HL-60/S4 treated with retinoic acid at 250 ng/mL for 4 days and 3 days (cell line): ENCODE measurements around the gene RUSF1.
"Not testable (repeated sequence)": the region's sequence is repeated elsewhere in the genome, so short reads cannot be mapped to it uniquely, and the experiment has no call there.

Source experiments
- in situ Hi-C: fragments of 300-500 bp; cut with MboI; formaldehyde crosslinking; loops from 2 replicates; pipeline ENCODE4 v1.7.0; 2022; ENCODE audit warnings: low sequenced_read_pairs

Gene RUSF1

GRCh38 chr16:31487720-31488467 lies 20.3 kb downstream of the RUSF1 start:
- in situ Hi-C loops, result no loop called here

- in situ Hi-C loops, result no loop called here
Measured at GRCh38 chr16:31487071-31487719, 21.0 kb downstream of the RUSF1 start.

- in situ Hi-C loops, result no loop called here
Measured at GRCh38 chr16:31486045-31486444, 22.1 kb downstream of the RUSF1 start.

- in situ Hi-C loops, result no loop called here
Measured at GRCh38 chr16:31485571-31485970, 22.6 kb downstream of the RUSF1 start.

GRCh38 chr16:31484491-31485171 lies 23.6 kb downstream of the RUSF1 start:
- in situ Hi-C loops, result no loop called here

- in situ Hi-C loops, result not testable (repeated sequence)
Measured at GRCh38 chr16:31484048-31484447, 24.1 kb downstream of the RUSF1 start.

- in situ Hi-C loops, result no loop called here
Measured at GRCh38 chr16:31483081-31483480, 25.1 kb downstream of the RUSF1 start, which contains the start of gene SLC5A2. Gene SLC5A2, plus strand, starts transcription at chr16:31483123. Its CDS starts 14 bp downstream, at chr16:31483137.

- in situ Hi-C loops, result no loop called here
Measured at GRCh38 chr16:31480851-31481536, 27.2 kb downstream of the RUSF1 start.

- in situ Hi-C loops, result no loop called here
Measured at GRCh38 chr16:31479751-31480150, 28.4 kb downstream of the RUSF1 start.

GRCh38 chr16:31478956-31479355 lies 29.2 kb downstream of the RUSF1 start:
- in situ Hi-C loops, result no loop called here

GRCh38 chr16:31477220-31478216 lies 30.7 kb downstream of the RUSF1 start:
- in situ Hi-C loops, result no loop called here

GRCh38 chr16:31476303-31477219 lies 31.6 kb downstream of the RUSF1 start:
- in situ Hi-C loops, result no loop called here

GRCh38 chr16:31475946-31476302 lies 32.3 kb downstream of the RUSF1 start:
- in situ Hi-C loops, result no loop called here

GRCh38 chr16:31474773-31475738 lies 33.1 kb downstream of the RUSF1 start:
- in situ Hi-C loops, result no loop called here

GRCh38 chr16:31474173-31474714 lies 33.9 kb downstream of the RUSF1 start:
- in situ Hi-C loops, result no loop called here

GRCh38 chr16:31473264-31473984 lies 34.8 kb downstream of the RUSF1 start:
- in situ Hi-C loops, result no loop called here

- in situ Hi-C loops, result no loop called here
Measured at GRCh38 chr16:31472709-31473203, 35.4 kb downstream of the RUSF1 start.
